PC-3 (cell line): ENCODE results near the gene EMILIN2. TPM values are rescaled to one million over a fixed set of nuclear protein-coding genes. Genes with fewer than 3 reads are reported as not detected.

Experiments used
- ATAC-seq: fragments of 200-7000 bp; cut with Tn5 transposase; 2 replicates; pipeline ENCODE4 v1.9.1; 2020; ENCODE audit warnings: mild to moderate bottlenecking, moderate library complexity
- BruUV-seq: library from RNA; stranded (reverse); fragments of 400-500 nt; replicated peaks from 2 replicates; lab custom pipeline; 2021; lab: Mats Ljungman, UMichigan
- CTCF ChIA-PET: fragments of 300-600 bp; sonication (Branson Sonifier 250); formaldehyde crosslinking; loops from one replicate; lab custom pipeline; 2022; ENCODE audit warnings: antibody characterized with exemption; lab: Charles Lee
- POLR2A ChIA-PET: fragments of 300-600 bp; sonication (Branson Sonifier 250); formaldehyde crosslinking; loops from one replicate; lab custom pipeline; 2022; ENCODE audit warnings: antibody characterized with exemption; ENCODE audit not compliant: unreplicated experiment; lab: Charles Lee
- DNase-seq: peaks from one replicate; pipeline ENCODE4 v3.0.0-alpha.2; 2015
- H2AFZ ChIP-seq: fragments of 300-600 bp; sonication (generic); 2 replicates; pipeline ENCODE4 v1.6.0; 2016; ENCODE audit warnings: antibody characterized with exemption, low read length
- H3F3A ChIP-seq: fragments of 300-600 bp; sonication (generic); one replicate; pipeline ENCODE4 v1.6.0; 2017; ENCODE audit warnings: antibody characterized with exemption, low read length, control low read depth, mild to moderate bottlenecking; ENCODE audit not compliant: unreplicated experiment
- H3K27ac ChIP-seq: fragments of 300-600 bp; sonication (generic); 2 replicates; pipeline ENCODE4 v1.5.1; 2016; ENCODE audit warnings: mild to moderate bottlenecking, low read length
- H3K27me3 ChIP-seq: fragments of 300-600 bp; sonication (generic); 2 replicates; pipeline ENCODE4 v1.6.1; 2016; ENCODE audit warnings: low read length, mixed read lengths
- H3K36me3 ChIP-seq: fragments of 300-600 bp; sonication (generic); 2 replicates; pipeline ENCODE4 v1.6.1; 2016; ENCODE audit warnings: low read depth, mixed run types, low read length, mixed read lengths
- H3K4me1 ChIP-seq: fragments of 300-600 bp; sonication (generic); 2 replicates; pipeline ENCODE4 v1.5.1; 2016; ENCODE audit warnings: low read length; ENCODE audit not compliant: insufficient read depth
- H3K4me2 ChIP-seq: fragments of 300-600 bp; sonication (generic); 2 replicates; pipeline ENCODE4 v1.6.0; 2016; ENCODE audit warnings: low read length
- H3K4me3 ChIP-seq: fragments of 300-600 bp; sonication (generic); 2 replicates; pipeline ENCODE4 v1.5.1; 2016; ENCODE audit warnings: mild to moderate bottlenecking, low read length, mixed read lengths
- H3K79me2 ChIP-seq: fragments of 300-600 bp; sonication (generic); 2 replicates; pipeline ENCODE4 v1.6.1; 2017; ENCODE audit warnings: low read length, mixed read lengths
- H3K9ac ChIP-seq: fragments of 300-600 bp; sonication (generic); 2 replicates; pipeline ENCODE4 v1.6.0; 2016; ENCODE audit warnings: mild to moderate bottlenecking, low read length
- H3K9me2 ChIP-seq: fragments of 300-600 bp; sonication (generic); replicated peaks from 2 replicates; pipeline ENCODE4 v1.6.1; 2016; ENCODE audit warnings: mixed run types, low read length, mixed read lengths
- H3K9me3 ChIP-seq: fragments of 300-600 bp; sonication (generic); 2 replicates; pipeline ENCODE4 v1.6.1; 2016; ENCODE audit warnings: low read length, mixed read lengths
- H4K20me1 ChIP-seq: fragments of 300-600 bp; sonication (generic); 2 replicates; pipeline ENCODE4 v1.6.1; 2016; ENCODE audit warnings: low read length, mixed read lengths
- EZH2 ChIP-seq: fragments of 300-600 bp; sonication (generic); IDR thresholded peaks from one replicate; pipeline ENCODE4 v1.6.1; 2017; ENCODE audit warnings: antibody characterized with exemption, mild to moderate bottlenecking, low read length; ENCODE audit not compliant: unreplicated experiment
- EZH2phosphoT487 ChIP-seq: fragments of 300-600 bp; sonication (generic); IDR thresholded peaks from 2 replicates; pipeline ENCODE4 v1.6.1; 2018; ENCODE audit warnings: mild to moderate bottlenecking, antibody characterized with exemption, low read length, borderline replicate concordance
- intact Hi-C: fragments of 100-400 bp; cut with micrococcal nuclease; formaldehyde crosslinking; loops from 2 replicates; pipeline ENCODE4 v1.9.0; 2023
- total RNA-seq: library from RNA; depleted of rRNA; stranded (reverse); fragments of >200 nt; gene quantifications from 2 replicates; pipeline ENCODE4 v1.2.3, GENCODE V29; 2014; rRNA removed
- TF ChIP-seq, protein P1 (sequence below): fragments of 300-600 bp; sonication (generic); conservative IDR thresholded peaks from 2 replicates; pipeline ENCODE4 v1.5.1; 2017; ENCODE audit warnings: antibody characterized with exemption, low read depth, mild to moderate bottlenecking, low read length

The EMILIN2 gene
- total RNA-seq, 1 experiment from 2014 or later = 17.1 TPM

DNA sequence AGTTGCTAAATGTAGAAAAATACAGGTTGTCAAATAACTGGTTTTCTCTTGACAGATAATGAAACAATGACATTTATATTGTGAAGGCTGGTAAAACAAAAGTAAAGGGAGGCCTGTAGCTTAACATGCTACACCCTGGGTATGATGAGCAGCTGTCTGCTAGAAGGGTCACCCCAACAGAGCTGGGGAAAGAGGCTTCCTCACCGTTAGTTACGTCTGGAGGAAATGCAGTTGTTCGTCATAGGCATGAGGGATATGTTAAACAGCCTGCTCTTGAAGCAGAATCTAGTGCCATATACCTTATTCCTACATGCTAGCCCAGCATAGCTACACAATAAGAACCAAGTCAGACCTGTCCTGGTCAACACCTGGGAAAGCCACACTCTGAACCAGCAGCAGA, 116.2 kb downstream of the EMILIN2 start:
- no TSS peak for BruUV-seq
- no peak overlapping the region for H3K9ac ChIP-seq
- H3K4me3 ChIP-seq = no peak overlapping the region
- TF ChIP-seq, protein P1, sequence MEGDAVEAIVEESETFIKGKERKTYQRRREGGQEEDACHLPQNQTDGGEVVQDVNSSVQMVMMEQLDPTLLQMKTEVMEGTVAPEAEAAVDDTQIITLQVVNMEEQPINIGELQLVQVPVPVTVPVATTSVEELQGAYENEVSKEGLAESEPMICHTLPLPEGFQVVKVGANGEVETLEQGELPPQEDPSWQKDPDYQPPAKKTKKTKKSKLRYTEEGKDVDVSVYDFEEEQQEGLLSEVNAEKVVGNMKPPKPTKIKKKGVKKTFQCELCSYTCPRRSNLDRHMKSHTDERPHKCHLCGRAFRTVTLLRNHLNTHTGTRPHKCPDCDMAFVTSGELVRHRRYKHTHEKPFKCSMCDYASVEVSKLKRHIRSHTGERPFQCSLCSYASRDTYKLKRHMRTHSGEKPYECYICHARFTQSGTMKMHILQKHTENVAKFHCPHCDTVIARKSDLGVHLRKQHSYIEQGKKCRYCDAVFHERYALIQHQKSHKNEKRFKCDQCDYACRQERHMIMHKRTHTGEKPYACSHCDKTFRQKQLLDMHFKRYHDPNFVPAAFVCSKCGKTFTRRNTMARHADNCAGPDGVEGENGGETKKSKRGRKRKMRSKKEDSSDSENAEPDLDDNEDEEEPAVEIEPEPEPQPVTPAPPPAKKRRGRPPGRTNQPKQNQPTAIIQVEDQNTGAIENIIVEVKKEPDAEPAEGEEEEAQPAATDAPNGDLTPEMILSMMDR = no peak
- H2AFZ ChIP-seq = no peak overlapping the region
- H4K20me1 ChIP-seq = no peaks in the 10 kb centered on the region
- intact Hi-C loops = no loop called here
- peaks cover 6% of the 10 kb centered on the region for H3K79me2 ChIP-seq
- H3K4me2 ChIP-seq = no peak overlapping the region
- H3K27ac ChIP-seq = no peak overlapping the region
- ChIA-PET CTCF (no interaction called here), POLR2A (no interaction called here)
- H3K36me3 ChIP-seq = no peaks in the 10 kb centered on the region
- H3K9me3 ChIP-seq = no peaks in the 10 kb centered on the region
- no peaks in the 10 kb centered on the region for H3K9me2 ChIP-seq
- no peaks in the 10 kb centered on the region for H3F3A ChIP-seq
- ATAC-seq (no peak), DNase-seq (no peak)
- H3K27me3 ChIP-seq = no peaks in the 10 kb centered on the region
- H3K4me1 ChIP-seq = no peaks in the 10 kb centered on the region

DNA sequence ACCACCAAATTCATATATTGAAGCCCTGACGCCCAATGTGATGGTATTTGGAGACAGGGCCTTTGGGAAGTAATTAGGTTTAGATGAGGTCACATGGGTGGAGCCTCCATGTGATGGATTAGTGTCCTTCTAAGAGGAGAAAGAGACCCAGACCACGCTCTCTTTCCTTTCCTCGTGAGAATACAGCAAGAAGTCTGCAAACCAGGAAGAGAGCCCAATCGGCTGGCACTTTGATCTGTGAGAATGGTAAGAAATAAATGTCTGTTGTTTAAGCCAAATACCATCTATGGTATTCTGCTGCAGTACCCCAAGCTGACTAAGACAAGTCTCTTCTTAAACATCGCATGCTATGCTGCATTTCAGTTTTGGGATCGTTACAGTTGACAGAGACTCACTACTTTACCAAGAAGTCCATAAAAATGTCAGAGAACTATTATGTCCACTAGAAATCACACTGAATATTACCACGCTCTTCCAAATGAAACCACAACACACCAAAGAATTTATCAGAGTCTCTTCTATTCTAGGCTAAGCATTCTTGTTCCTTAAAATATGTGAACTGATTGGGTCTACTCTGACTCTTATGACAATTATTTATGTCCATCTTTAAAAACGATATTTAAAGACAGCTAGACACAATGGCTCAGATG, 117.7 kb downstream of the EMILIN2 start:
- Histone ChIP-seq H3K9ac (no peak overlapping the region), H3K79me2 (peaks cover 6% of the 10 kb centered on the region), H3F3A (no peaks in the 10 kb centered on the region), H3K27ac (no peak overlapping the region), H4K20me1 (no peaks in the 10 kb centered on the region), H3K4me2 (no peak overlapping the region), H3K36me3 (no peaks in the 10 kb centered on the region), H3K9me3 (no peaks in the 10 kb centered on the region), H3K27me3 (no peaks in the 10 kb centered on the region), H3K4me1 (no peaks in the 10 kb centered on the region), H3K9me2 (no peaks in the 10 kb centered on the region), H3K4me3 (no peak overlapping the region), H2AFZ (no peak overlapping the region)
- no peak for TF ChIP-seq EZH2
- TF ChIP-seq, protein P1 = no peak
- no peak for TF ChIP-seq EZH2phosphoT487
- no peak for ATAC-seq
- no TSS peak for BruUV-seq
- ChIA-PET CTCF (no interaction called here), POLR2A (no interaction called here)
- intact Hi-C loops = no loop called here
- DNase-seq = no peak

Other genes with a start within 250 kb of the EMILIN2 start
- gene SMCHD1, start 191.3 kb upstream of the EMILIN2 start, total RNA-seq = 42.0 and 61.0 TPM in 2 replicates
- 9.8 and 10.7 TPM in 2 replicates for gene LPIN2, start 166.1 kb downstream of the EMILIN2 start, total RNA-seq